Measurements from ENCODE around the gene NSUN7. TPM values are rescaled to one million over a fixed set of nuclear protein-coding genes. Genes with fewer than 3 reads are reported as not detected.

Gene NSUN7
- total RNA-seq, 6 experiments from 2014 or later, result not detected

DNA sequence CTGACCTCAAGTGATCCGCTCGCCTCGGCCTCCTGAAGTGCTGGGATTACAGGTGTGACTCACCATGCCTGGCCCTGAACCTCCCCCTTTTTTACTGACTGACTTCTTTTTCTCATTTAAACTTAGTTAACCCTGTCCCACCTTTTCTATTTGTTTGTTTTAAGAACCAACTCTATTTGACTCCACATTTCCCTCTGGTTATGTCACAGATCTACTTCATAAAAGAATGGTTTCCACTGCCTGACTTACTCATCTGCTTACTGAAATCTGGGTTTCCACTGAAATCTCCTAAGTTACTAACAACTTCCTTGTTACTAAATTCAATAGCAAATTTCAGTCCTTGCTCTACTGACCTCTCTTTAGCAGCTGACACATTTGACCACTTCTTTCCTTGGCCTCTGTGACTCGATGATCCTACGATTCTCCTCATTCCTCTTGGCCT is 28.0 kb upstream of the NSUN7 start:
- Mint-ChIP-seq H3K27ac (no peak overlapping the region), H3K4me3 (no peak overlapping the region), H3K27me3 (ENCODE audit: insufficient read depth) (peaks cover 2% of the 10 kb centered on the region; the same call in 1 of the 2 replicates), H3K4me1 (ENCODE audit: low read depth) (no peaks in the 10 kb centered on the region), H3K9me3 (no peaks in the 10 kb centered on the region), H3K36me3 (ENCODE audit: low read depth) (no peaks in the 10 kb centered on the region)
- TF ChIP-seq, protein P1, sequence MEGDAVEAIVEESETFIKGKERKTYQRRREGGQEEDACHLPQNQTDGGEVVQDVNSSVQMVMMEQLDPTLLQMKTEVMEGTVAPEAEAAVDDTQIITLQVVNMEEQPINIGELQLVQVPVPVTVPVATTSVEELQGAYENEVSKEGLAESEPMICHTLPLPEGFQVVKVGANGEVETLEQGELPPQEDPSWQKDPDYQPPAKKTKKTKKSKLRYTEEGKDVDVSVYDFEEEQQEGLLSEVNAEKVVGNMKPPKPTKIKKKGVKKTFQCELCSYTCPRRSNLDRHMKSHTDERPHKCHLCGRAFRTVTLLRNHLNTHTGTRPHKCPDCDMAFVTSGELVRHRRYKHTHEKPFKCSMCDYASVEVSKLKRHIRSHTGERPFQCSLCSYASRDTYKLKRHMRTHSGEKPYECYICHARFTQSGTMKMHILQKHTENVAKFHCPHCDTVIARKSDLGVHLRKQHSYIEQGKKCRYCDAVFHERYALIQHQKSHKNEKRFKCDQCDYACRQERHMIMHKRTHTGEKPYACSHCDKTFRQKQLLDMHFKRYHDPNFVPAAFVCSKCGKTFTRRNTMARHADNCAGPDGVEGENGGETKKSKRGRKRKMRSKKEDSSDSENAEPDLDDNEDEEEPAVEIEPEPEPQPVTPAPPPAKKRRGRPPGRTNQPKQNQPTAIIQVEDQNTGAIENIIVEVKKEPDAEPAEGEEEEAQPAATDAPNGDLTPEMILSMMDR (IDR thresholded peaks at IDR 0.05), result no peak
- DNase-seq, result peak; percentile 32

DNA sequence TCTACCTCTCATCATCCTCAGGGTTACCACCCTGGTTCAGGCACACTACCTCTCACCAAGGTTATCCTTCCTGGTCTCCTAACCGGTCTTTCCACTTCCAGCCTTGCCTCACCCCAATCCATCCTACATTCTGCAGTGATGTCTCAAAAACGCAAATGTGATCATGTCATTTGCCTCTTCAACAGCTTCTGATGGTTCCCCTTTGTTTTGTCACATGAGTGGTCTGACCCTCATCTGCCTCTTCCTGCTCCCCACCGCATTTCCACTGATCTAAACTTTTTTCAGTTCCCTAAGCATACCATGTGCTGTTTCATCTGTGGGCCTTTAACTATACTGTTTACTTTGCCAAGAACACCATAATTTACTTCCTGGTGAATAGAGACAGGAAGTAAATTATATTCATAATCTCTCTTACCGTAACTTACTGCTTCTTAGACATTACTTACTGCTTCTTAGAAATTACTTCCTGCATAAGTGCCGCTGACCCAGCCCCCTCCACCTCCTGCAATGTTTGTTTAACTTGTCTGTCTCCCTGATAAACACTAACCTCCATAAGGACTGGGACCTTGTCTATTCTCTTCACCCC is 27.1 kb upstream of the NSUN7 start:
- no peak for DNase-seq
- peaks cover 2% of the 10 kb centered on the region; the same call in 1 of the 2 replicates for H3K27me3 Mint-ChIP-seq (ENCODE audit: insufficient read depth)
- H3K4me3 Mint-ChIP-seq, result no peak overlapping the region
- no peaks in the 10 kb centered on the region for H3K36me3 Mint-ChIP-seq (ENCODE audit: low read depth)
- TF ChIP-seq, protein P1 (IDR thresholded peaks at IDR 0.05), result no peak
- no peaks in the 10 kb centered on the region for H3K4me1 Mint-ChIP-seq (ENCODE audit: low read depth)
- H3K9me3 Mint-ChIP-seq, result no peaks in the 10 kb centered on the region
- no peak overlapping the region for H3K27ac Mint-ChIP-seq

DNA sequence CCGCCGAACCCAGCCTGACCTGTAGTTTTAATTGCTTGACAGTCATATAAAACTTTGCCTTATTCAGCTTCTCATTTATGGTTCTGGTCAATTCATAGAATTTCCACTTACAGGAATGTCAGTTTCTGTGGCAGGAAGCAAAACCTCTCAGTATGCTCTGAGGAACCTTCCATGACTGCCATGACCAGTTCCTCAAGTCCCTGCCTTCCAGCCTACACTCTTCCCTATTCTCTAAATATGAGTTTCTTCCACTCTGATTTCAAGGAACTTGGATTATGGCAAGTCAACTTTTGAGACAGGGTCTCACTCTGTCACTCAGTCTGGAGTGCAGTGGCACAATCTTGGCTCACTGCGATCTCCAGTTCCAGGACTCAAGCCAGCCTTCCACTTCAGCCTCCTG is 26.0 kb upstream of the NSUN7 start:
- H3K36me3 Mint-ChIP-seq (ENCODE audit: low read depth), result no peaks in the 10 kb centered on the region
- H3K4me1 Mint-ChIP-seq (ENCODE audit: low read depth), result no peaks in the 10 kb centered on the region
- DNase-seq, result no peak
- peaks cover 2% of the 10 kb centered on the region; the same call in 1 of the 2 replicates for H3K27me3 Mint-ChIP-seq (ENCODE audit: insufficient read depth)
- TF ChIP-seq, protein P1 (IDR thresholded peaks at IDR 0.05), result no peak
- no peaks in the 10 kb centered on the region for H3K9me3 Mint-ChIP-seq
- no peak overlapping the region for H3K4me3 Mint-ChIP-seq
- H3K27ac Mint-ChIP-seq, result no peak overlapping the region

DNA sequence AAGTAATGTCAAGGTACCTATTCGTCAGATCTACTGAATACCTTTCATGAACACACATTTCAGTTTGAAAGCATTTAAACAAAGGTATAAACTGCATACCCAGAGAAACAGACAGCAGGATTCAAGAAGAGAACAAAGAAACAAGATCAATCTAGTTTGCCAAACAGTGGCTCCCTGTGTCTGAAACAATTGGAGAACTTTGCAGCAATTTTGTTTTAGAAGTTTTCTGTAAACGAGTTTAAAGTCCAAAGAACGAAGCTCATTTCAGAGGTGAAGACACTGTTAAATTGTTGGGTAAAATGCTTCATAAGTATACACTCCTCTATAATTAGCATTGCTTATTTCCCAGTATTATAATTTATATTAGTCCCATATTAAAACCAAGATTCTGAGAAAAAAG is 21.4 kb upstream of the NSUN7 start:
- Mint-ChIP-seq H3K36me3 (ENCODE audit: low read depth) (no peaks in the 10 kb centered on the region), H3K9me3 (no peaks in the 10 kb centered on the region), H3K27ac (no peak overlapping the region), H3K4me3 (no peak overlapping the region), H3K4me1 (ENCODE audit: low read depth) (no peaks in the 10 kb centered on the region), H3K27me3 (ENCODE audit: insufficient read depth) (peaks cover 5% of the 10 kb centered on the region)
- DNase-seq, result no peak
- TF ChIP-seq, protein P1 (IDR thresholded peaks at IDR 0.05), result no peak

DNA sequence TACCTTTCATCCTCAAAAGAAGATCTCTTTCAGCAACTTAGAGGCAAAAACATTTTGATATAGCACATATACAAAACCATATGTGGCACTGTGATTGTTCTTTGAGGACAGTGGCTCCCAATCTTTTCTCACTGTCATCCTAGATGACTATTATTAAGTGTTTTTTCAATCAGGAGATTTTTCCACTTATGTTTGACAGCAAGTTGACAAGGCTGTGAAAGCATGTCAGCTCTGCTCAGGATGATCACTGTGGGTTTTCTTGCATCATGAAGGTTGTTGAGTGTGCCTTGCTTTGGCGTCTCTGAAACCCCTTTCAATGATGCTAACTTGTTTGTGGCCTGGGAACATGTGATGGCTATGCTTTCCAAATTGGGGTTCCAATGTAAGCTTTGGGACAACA is 20.2 kb upstream of the NSUN7 start:
- Mint-ChIP-seq H3K27me3 (ENCODE audit: insufficient read depth) (peaks cover 8% of the 10 kb centered on the region), H3K9me3 (no peaks in the 10 kb centered on the region), H3K4me3 (no peak overlapping the region), H3K4me1 (ENCODE audit: low read depth) (no peaks in the 10 kb centered on the region), H3K36me3 (ENCODE audit: low read depth) (no peaks in the 10 kb centered on the region), H3K27ac (no peak overlapping the region)
- TF ChIP-seq, protein P1 (IDR thresholded peaks at IDR 0.05), result no peak
- no peak for DNase-seq
